CD4-positive, alpha-beta memory T cell (primary cell): ENCODE data around the gene TLX1. TPM values are rescaled to one million over a fixed set of nuclear protein-coding genes. Genes with fewer than 3 reads are reported as not detected.

Source experiments
- CTCF ChIA-PET: fragments of 350-600 bp; sonication (Branson Sonifier 250); formaldehyde crosslinking; loops from one replicate; lab custom pipeline; 2021; ENCODE audit warnings: inconsistent platforms; ENCODE audit not compliant: partially characterized antibody; lab: Charles Lee
- POLR2A ChIA-PET: fragments of 350-600 bp; sonication (Branson Sonifier 250); formaldehyde crosslinking; loops from one replicate; lab custom pipeline; 2021; ENCODE audit not compliant: partially characterized antibody; lab: Charles Lee
- DNase-seq, 5 donors: peaks; one replicate each; pipeline versions ENCODE4 v3.0.0 to v3.0.0-alpha.2; 2020 to 2022; ENCODE audit warnings: mixed read lengths in 1 of 5
- H3K27ac ChIP-seq: one replicate; pipeline ENCODE4 v1.7.0; 2013; ENCODE audit warnings: low read depth, low read length
- H3K27me3 ChIP-seq: 2 replicates; pipeline ENCODE4 v1.7.0; 2013; ENCODE audit warnings: mild to moderate bottlenecking, low read length, moderate library complexity; ENCODE audit not compliant: insufficient read depth
- H3K36me3 ChIP-seq: 2 replicates; pipeline ENCODE4 v1.7.0; 2013; ENCODE audit warnings: mild to moderate bottlenecking, low read length, moderate library complexity; ENCODE audit not compliant: insufficient read depth
- H3K4me1 ChIP-seq: 2 replicates; pipeline ENCODE4 v1.7.0; 2013; ENCODE audit warnings: mild to moderate bottlenecking, low read length, moderate library complexity; ENCODE audit not compliant: insufficient read depth
- H3K4me3 ChIP-seq, 2 donors: one replicate each; pipeline ENCODE4 v1.7.0; 2013; ENCODE audit warnings: low read length in 2 of 2, mild to moderate bottlenecking in 1 of 2
- H3K9me3 ChIP-seq, 2 donors: one replicate each; pipeline ENCODE4 v1.7.0; 2013; ENCODE audit warnings: low read length in 2 of 2, control low read depth in 1 of 2; ENCODE audit not compliant: control insufficient read depth in 1 of 2
- H3K27ac Mint-ChIP-seq, 7 donors: one replicate each; pipeline ENCODE4 v1.8.0; 2020 to 2021; ENCODE audit warnings: mixed read lengths in 7 of 7, mild to moderate bottlenecking in 6 of 7, inconsistent platforms in 3 of 7, moderate library complexity in 3 of 7
- H3K27me3 Mint-ChIP-seq, 2 donors: one replicate each; pipeline ENCODE4 v1.8.0; 2020 to 2021; ENCODE audit warnings: mixed read lengths in 2 of 2
- H3K36me3 Mint-ChIP-seq, 2 donors: one replicate each; pipeline ENCODE4 v1.8.0; 2020 to 2021; ENCODE audit warnings: mixed read lengths in 2 of 2, inconsistent platforms in 1 of 2, mild to moderate bottlenecking in 1 of 2
- H3K4me1 Mint-ChIP-seq, 4 donors: one replicate each; pipeline ENCODE4 v1.8.0; 2020 to 2021; ENCODE audit warnings: mixed read lengths in 4 of 4, mild to moderate bottlenecking in 1 of 4
- H3K4me3 Mint-ChIP-seq, 8 donors: one replicate each; pipeline ENCODE4 v1.8.0; 2020 to 2021; ENCODE audit warnings: mixed read lengths in 8 of 8, mild to moderate bottlenecking in 7 of 8, moderate library complexity in 6 of 8, inconsistent platforms in 3 of 8
- H3K9me3 Mint-ChIP-seq, 8 donors: one replicate each; pipeline ENCODE4 v1.8.0; 2020 to 2021; ENCODE audit warnings: mixed read lengths in 8 of 8, mild to moderate bottlenecking in 5 of 8, inconsistent platforms in 3 of 8, moderate library complexity in 1 of 8
- intact Hi-C: fragments of 100-400 bp; cut with micrococcal nuclease; formaldehyde crosslinking; loops from one replicate; pipeline ENCODE4 v1.15.1; 2023
- polyA plus RNA-seq, 2 donors: library from polyadenylated mRNA; unstranded; fragments of 300-500 nt; fragmentation: Illumina TruSeq; gene quantifications; one replicate each; pipeline ENCODE4 v1.2.3, GENCODE V29; 2021
- total RNA-seq, 2 experiments: library from RNA; stranded (reverse); gene quantifications; one replicate each; pipeline ENCODE4 v1.2.3, GENCODE V29; 2021

Gene TLX1
- total and polyA plus RNA-seq, 4 experiments from 2014 or later, result not detected

- peaks cover 63 to 70% of the 10 kb centered on the region in 2 donors for H3K27me3 Mint-ChIP-seq
- intact Hi-C loops, result no loop called here
- H3K36me3 Mint-ChIP-seq, result no peaks in the 10 kb centered on the region
- H3K4me3 Mint-ChIP-seq, result peak overlapping the region; percentile 40 to 78 (median 52)
- H3K9me3 ChIP-seq, result no peaks in the 10 kb centered on the region
- no peak overlapping the region for H3K27ac ChIP-seq
- H3K4me1 Mint-ChIP-seq, result peaks cover 17 to 65% (median 39%) of the 10 kb centered on the region in 4 donors
- H3K9me3 Mint-ChIP-seq, result no peaks in the 10 kb centered on the region
- POLR2A ChIA-PET, result interaction anchor here (1.2 kb wide), 1 partner anchor 11 kb away, joined by 3 read pairs; no protein-coding TSS in a partner anchor
- no peak for DNase-seq
- peaks cover 39% of the 10 kb centered on the region for H3K4me1 ChIP-seq
- H3K36me3 ChIP-seq, result no peaks in the 10 kb centered on the region
- H3K27me3 ChIP-seq, result peaks cover 57% of the 10 kb centered on the region
- H3K4me3 ChIP-seq, result no peak overlapping the region
- CTCF ChIA-PET, result no interaction called here
- peak overlapping the region in 1 of 7 donors; percentile 65 for H3K27ac Mint-ChIP-seq
Observed at GRCh38 chr10:101134299-101135127, 3.4 kb downstream of the TLX1 start.

- Histone ChIP-seq H3K9me3 (no peaks in the 10 kb centered on the region), H3K4me1 (peaks cover 47% of the 10 kb centered on the region), H3K36me3 (no peaks in the 10 kb centered on the region), H3K27me3 (peaks cover 59% of the 10 kb centered on the region), H3K4me3 (no peak overlapping the region), H3K27ac (no peak overlapping the region)
- no peak for DNase-seq
- Mint-ChIP-seq H3K27me3 (peaks cover 55 to 64% of the 10 kb centered on the region in 2 donors), H3K4me1 (peaks cover 17 to 68% (median 42%) of the 10 kb centered on the region in 4 donors), H3K27ac (no peak overlapping the region), H3K4me3 (peak overlapping the region in 7 of 8 donors; percentile 40 to 78 (median 55)), H3K36me3 (no peaks in the 10 kb centered on the region), H3K9me3 (no peaks in the 10 kb centered on the region)
- POLR2A ChIA-PET, result no interaction called here
- CTCF ChIA-PET, result no interaction called here
- intact Hi-C loops, result no loop called here
Observed at GRCh38 chr10:101135141-101136006, 4.3 kb downstream of the TLX1 start.

DNA sequence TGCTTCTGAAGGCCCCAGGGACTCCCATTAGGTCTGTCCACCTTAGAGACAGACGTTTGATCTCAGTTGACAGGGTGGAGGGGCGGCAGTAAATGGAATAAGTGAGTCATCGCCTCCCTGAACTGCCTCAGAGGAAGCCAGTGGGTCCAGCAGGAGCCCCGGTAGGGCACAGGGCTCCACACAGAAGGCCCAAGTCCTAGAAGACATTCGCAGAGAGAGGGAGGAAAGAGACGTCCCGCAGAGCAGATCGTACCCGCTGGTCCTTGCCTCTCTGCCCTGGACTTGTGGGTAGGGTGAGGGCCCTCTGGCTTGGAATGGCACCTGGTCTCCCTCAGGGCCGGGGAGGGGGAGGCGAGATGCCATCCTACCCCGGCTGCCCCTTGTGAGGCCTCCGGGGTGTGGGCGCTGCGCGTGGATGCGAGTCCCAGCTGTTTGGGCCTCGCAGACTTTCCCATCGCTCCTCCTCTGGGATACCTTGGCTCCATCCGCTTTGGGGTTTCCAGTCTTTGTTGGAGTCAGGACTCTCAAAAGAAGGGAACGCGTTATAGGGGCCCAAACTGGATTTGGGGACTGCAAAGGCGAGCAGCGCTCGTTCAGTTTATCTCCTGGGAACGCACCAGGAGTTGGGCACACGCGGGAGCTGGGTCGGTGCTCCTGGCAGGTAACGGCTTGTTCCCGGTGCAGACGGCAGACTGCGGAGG, 5.1 kb downstream of the TLX1 start:
- no peak for DNase-seq
- H3K4me1 ChIP-seq, result peaks cover 49% of the 10 kb centered on the region
- peaks cover 55 to 64% of the 10 kb centered on the region in 2 donors for H3K27me3 Mint-ChIP-seq
- no peak overlapping the region for H3K27ac Mint-ChIP-seq
- H3K36me3 ChIP-seq, result no peaks in the 10 kb centered on the region
- intact Hi-C loops, result no loop called here
- H3K4me1 Mint-ChIP-seq, result peaks cover 17 to 74% (median 42%) of the 10 kb centered on the region in 4 donors
- ChIA-PET POLR2A (no interaction called here), CTCF (no interaction called here)
- H3K4me3 ChIP-seq, result no peak overlapping the region
- H3K27me3 ChIP-seq, result peaks cover 60% of the 10 kb centered on the region
- H3K4me3 Mint-ChIP-seq, result peak overlapping the region in 2 of 8 donors; percentile 8 to 61
- no peak overlapping the region for H3K27ac ChIP-seq
- H3K9me3 Mint-ChIP-seq, result no peaks in the 10 kb centered on the region
- H3K9me3 ChIP-seq, result no peaks in the 10 kb centered on the region
- no peaks in the 10 kb centered on the region for H3K36me3 Mint-ChIP-seq

- ChIA-PET POLR2A (no interaction called here), CTCF (interaction anchor here (8.5 kb wide), 1 partner anchor 39 kb away, joined by 463 read pairs; no protein-coding TSS in a partner anchor)
- Histone ChIP-seq H3K27me3 (peaks cover 66% of the 10 kb centered on the region), H3K9me3 (no peaks in the 10 kb centered on the region), H3K4me3 (no peak overlapping the region), H3K4me1 (peaks cover 46% of the 10 kb centered on the region), H3K36me3 (no peaks in the 10 kb centered on the region), H3K27ac (no peak overlapping the region)
- Mint-ChIP-seq H3K9me3 (no peaks in the 10 kb centered on the region), H3K36me3 (no peaks in the 10 kb centered on the region), H3K4me3 (peak overlapping the region in 3 of 8 donors; percentile 2 to 41 (median 8)), H3K27me3 (peaks cover 56 to 68% of the 10 kb centered on the region in 2 donors), H3K27ac (no peak overlapping the region), H3K4me1 (peaks cover 17 to 74% (median 42%) of the 10 kb centered on the region in 4 donors)
- no peak for DNase-seq
- intact Hi-C loops, result no loop called here
Observed at GRCh38 chr10:101136708-101137121, 5.6 kb downstream of the TLX1 start.

- Histone ChIP-seq H3K9me3 (no peaks in the 10 kb centered on the region), H3K36me3 (no peaks in the 10 kb centered on the region), H3K27ac (no peak overlapping the region), H3K27me3 (peaks cover 66% of the 10 kb centered on the region), H3K4me3 (no peak overlapping the region), H3K4me1 (peaks cover 41% of the 10 kb centered on the region)
- DNase-seq, result no peak
- intact Hi-C loops, result no loop called here
- POLR2A ChIA-PET, result no interaction called here
- peaks cover 17 to 74% (median 41%) of the 10 kb centered on the region in 4 donors for H3K4me1 Mint-ChIP-seq
- H3K27ac Mint-ChIP-seq, result no peak overlapping the region
- H3K9me3 Mint-ChIP-seq, result no peaks in the 10 kb centered on the region
- H3K4me3 Mint-ChIP-seq, result peak overlapping the region in 1 of 8 donors; percentile 15
- CTCF ChIA-PET, result interaction anchor here (8.5 kb wide), 1 partner anchor 39 kb away, joined by 463 read pairs; no protein-coding TSS in a partner anchor
- H3K36me3 Mint-ChIP-seq, result no peaks in the 10 kb centered on the region
- peaks cover 57 to 69% of the 10 kb centered on the region in 2 donors for H3K27me3 Mint-ChIP-seq
Observed at GRCh38 chr10:101137271-101137670, 6.2 kb downstream of the TLX1 start.

DNA sequence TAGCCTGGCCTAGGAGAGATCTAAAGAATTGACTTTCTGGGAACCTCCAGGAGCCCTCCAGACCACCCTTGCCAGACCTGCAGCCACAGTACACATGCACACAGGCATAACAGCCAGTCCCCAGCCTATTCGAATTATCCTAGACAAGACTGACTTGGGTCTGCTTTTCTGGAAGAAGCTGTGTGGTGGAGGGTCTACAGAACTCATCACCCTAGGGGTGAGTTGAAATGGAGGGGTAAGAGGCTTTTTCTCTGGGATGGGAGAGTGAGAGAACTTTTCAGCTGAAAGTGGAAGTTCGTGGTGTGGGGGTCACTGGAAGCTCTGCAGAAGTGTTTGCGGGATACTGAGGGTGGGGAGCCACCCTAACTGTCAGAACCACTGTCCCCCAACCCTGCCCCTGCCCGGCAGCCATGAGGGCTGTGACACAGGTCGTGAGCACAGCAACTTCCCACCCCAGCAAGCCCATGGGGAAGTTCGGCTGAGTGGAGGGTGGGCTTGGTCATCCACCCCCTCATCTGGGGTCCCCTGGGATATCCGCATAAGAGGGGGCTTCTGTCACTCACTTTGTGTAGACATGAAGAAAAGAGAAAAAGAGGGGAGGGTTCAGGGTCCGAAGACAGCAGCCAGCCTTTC, 7.8 kb downstream of the TLX1 start:
- no peak overlapping the region for H3K27ac ChIP-seq
- H3K36me3 ChIP-seq, result no peaks in the 10 kb centered on the region
- H3K36me3 Mint-ChIP-seq, result no peaks in the 10 kb centered on the region
- no peak overlapping the region for H3K27ac Mint-ChIP-seq
- H3K4me3 Mint-ChIP-seq, result peak overlapping the region in 4 of 8 donors; percentile 2 to 59 (median 42)
- POLR2A ChIA-PET, result no interaction called here
- H3K4me1 Mint-ChIP-seq, result peaks cover 12 to 61% (median 32%) of the 10 kb centered on the region in 4 donors
- peaks cover 40% of the 10 kb centered on the region for H3K4me1 ChIP-seq
- H3K9me3 Mint-ChIP-seq, result no peaks in the 10 kb centered on the region
- H3K9me3 ChIP-seq, result no peaks in the 10 kb centered on the region
- H3K27me3 Mint-ChIP-seq, result peaks cover 60 to 70% of the 10 kb centered on the region in 2 donors
- CTCF ChIA-PET, result interaction anchor here (1.8 to 8.5 kb wide), 2 partner anchors 41 to 89 kb away, joined by 4 to 463 read pairs; no protein-coding TSS in a partner anchor
- H3K27me3 ChIP-seq, result peaks cover 69% of the 10 kb centered on the region
- DNase-seq, result no peak
- intact Hi-C loops, result loop anchor here (2.0 kb wide), 1 partner anchor 18 kb away; no protein-coding TSS in a partner anchor
- H3K4me3 ChIP-seq, result no peak overlapping the region
